Measurements from ENCODE around the gene ZFP91.

ZFP91 gene

GRCh38 chr11:58621586-58622262 is 42.9 kb downstream of the ZFP91 start:
- 0 out of 2 replicates have a peak, but pooled peaks cover 5% of the 10 kb centered on the region for H3K79me2 ChIP-seq (ENCODE audit: insufficient read depth, low read length)
- no peak overlapping the region for H3K4me3 ChIP-seq (ENCODE audit: insufficient read depth, low read length, poor library complexity, severe bottlenecking)
- no peaks in the 10 kb centered on the region for H4K20me1 ChIP-seq (ENCODE audit: low read depth, low read length)
- H3K9me3 ChIP-seq (ENCODE audit: insufficient read depth, low read length): no peaks in the 10 kb centered on the region
- H3K36me3 ChIP-seq (ENCODE audit: low read length): peaks cover 63% of the 10 kb centered on the region
- H2AFZ ChIP-seq (ENCODE audit: low read depth, low read length, severe bottlenecking): no peak overlapping the region
- no peak overlapping the region for H3K27ac ChIP-seq (ENCODE audit: low read depth, low read length)
- no peaks in the 10 kb centered on the region for H3K27me3 ChIP-seq (ENCODE audit: low read length)
- no peak for TF ChIP-seq CTCF (IDR thresholded peaks at IDR 0.05; ENCODE audit: insufficient read depth, low read length, poor library complexity, severe bottlenecking)
- TF ChIP-seq EZH2phosphoT487 (conservative IDR thresholded peaks at IDR 0.05; ENCODE audit: low read length): no peak
- no peaks in the 10 kb centered on the region for H3F3A ChIP-seq (ENCODE audit: insufficient read depth)
- H3K9me2 ChIP-seq (replicated peaks; ENCODE audit: insufficient read depth, low read length): no peaks in the 10 kb centered on the region
- no peak overlapping the region for H3K9ac ChIP-seq (ENCODE audit: low read length)
- H3K4me2 ChIP-seq (ENCODE audit: low read depth, low read length, poor library complexity, severe bottlenecking): no peak overlapping the region

- no peak within 1 kb of the TSS for H2AFZ ChIP-seq (ENCODE audit: low read depth, low read length, severe bottlenecking)
- no peak within 1 kb of the TSS for H3K4me2 ChIP-seq (ENCODE audit: low read depth, low read length, poor library complexity, severe bottlenecking)
- no peak within 1 kb of the TSS for H3K27ac ChIP-seq (ENCODE audit: low read depth, low read length)
- peaks cover 57% of the 10 kb centered on the region for H3K36me3 ChIP-seq (ENCODE audit: low read length)
- H3K9me2 ChIP-seq (replicated peaks; ENCODE audit: insufficient read depth, low read length): no peaks in the 10 kb centered on the region
- H4K20me1 ChIP-seq (ENCODE audit: low read depth, low read length): no peaks in the 10 kb centered on the region
- 0 out of 2 replicates have a peak, but pooled peaks cover 5% of the 10 kb centered on the region for H3K79me2 ChIP-seq (ENCODE audit: insufficient read depth, low read length)
- H3K27me3 ChIP-seq (ENCODE audit: low read length): no peaks in the 10 kb centered on the region
- TF ChIP-seq EZH2phosphoT487 (conservative IDR thresholded peaks at IDR 0.05; ENCODE audit: low read length) (no peak), CTCF (IDR thresholded peaks at IDR 0.05; ENCODE audit: insufficient read depth, low read length, poor library complexity, severe bottlenecking) (no peak)
- H3F3A ChIP-seq (ENCODE audit: insufficient read depth): peaks cover 4% of the 10 kb centered on the region; the same call in 1 of the 2 replicates
- no peak within 1 kb of the TSS for H3K4me3 ChIP-seq (ENCODE audit: insufficient read depth, low read length, poor library complexity, severe bottlenecking)
- H3K9me3 ChIP-seq (ENCODE audit: insufficient read depth, low read length): no peaks in the 10 kb centered on the region
- no peak within 1 kb of the TSS for H3K9ac ChIP-seq (ENCODE audit: low read length)
Observed at GRCh38 chr11:58622344-58622743, 43.5 kb downstream of the ZFP91 start, which contains the start of gene CNTF. TSS of gene CNTF (plus strand) at chr11:58622665. CDS start at chr11:58622753, 88 bp downstream.

GRCh38 chr11:58625086-58625485 is 46.2 kb downstream of the ZFP91 start:
- Histone ChIP-seq H4K20me1 (ENCODE audit: low read depth, low read length) (no peaks in the 10 kb centered on the region), H3K4me2 (ENCODE audit: low read depth, low read length, poor library complexity, severe bottlenecking) (no peak overlapping the region), H3K36me3 (ENCODE audit: low read length) (peaks cover 39% of the 10 kb centered on the region), H3K4me3 (ENCODE audit: insufficient read depth, low read length, poor library complexity, severe bottlenecking) (no peak overlapping the region), H3K27ac (ENCODE audit: low read depth, low read length) (no peak overlapping the region), H3K27me3 (ENCODE audit: low read length) (no peaks in the 10 kb centered on the region), H3K9ac (ENCODE audit: low read length) (no peak overlapping the region), H3K9me2 (replicated peaks; ENCODE audit: insufficient read depth, low read length) (no peaks in the 10 kb centered on the region), H3F3A (ENCODE audit: insufficient read depth) (peaks cover 15% of the 10 kb centered on the region; the same call in 1 of the 2 replicates), H3K79me2 (ENCODE audit: insufficient read depth, low read length) (no peaks in the 10 kb centered on the region), H3K9me3 (ENCODE audit: insufficient read depth, low read length) (no peaks in the 10 kb centered on the region), H2AFZ (ENCODE audit: low read depth, low read length, severe bottlenecking) (no peak overlapping the region)
- no peak for TF ChIP-seq CTCF (IDR thresholded peaks at IDR 0.05; ENCODE audit: insufficient read depth, low read length, poor library complexity, severe bottlenecking)
- TF ChIP-seq EZH2phosphoT487 (conservative IDR thresholded peaks at IDR 0.05; ENCODE audit: low read length): no peak

All from SU-DHL-6 (cell line).